ENCODE results near the gene UBE2F.

The UBE2F gene

GRCh38 chr2:238079874-238080327 lies 113.1 kb downstream of the UBE2F start:
- 75 to 100% methylated on average over 1 to 2 of the region's 2 CpGs for WGBS, 2 experiments (ENCODE audit: insufficient coverage in 2 of 2)
- H3K4me1 ChIP-seq (ENCODE audit: control insufficient read depth, insufficient read depth, low read length, poor library complexity, severe bottlenecking), result no peaks in the 10 kb centered on the region
- no peak overlapping the region for H3K27ac ChIP-seq (ENCODE audit: low read depth, low read length, severe bottlenecking)
- H3K4me3 ChIP-seq (ENCODE audit: extremely low read depth, insufficient read depth, low read length, poor library complexity, severe bottlenecking), result no peak overlapping the region
- peaks cover 60% of the 10 kb centered on the region for H3K36me3 ChIP-seq (ENCODE audit: control insufficient read depth, insufficient read depth, low read length)
- H3K9me3 ChIP-seq (ENCODE audit: control insufficient read depth, low read length), result no peaks in the 10 kb centered on the region

- H3K4me1 ChIP-seq (ENCODE audit: control insufficient read depth, insufficient read depth, low read length, poor library complexity, severe bottlenecking), result no peaks in the 10 kb centered on the region
- 92 to 97% methylated on average over 15 of the region's 15 CpGs for WGBS, 2 experiments (ENCODE audit: insufficient coverage in 2 of 2)
- H3K36me3 ChIP-seq (ENCODE audit: control insufficient read depth, insufficient read depth, low read length), result peaks cover 65% of the 10 kb centered on the region
- no peaks in the 10 kb centered on the region for H3K9me3 ChIP-seq (ENCODE audit: control insufficient read depth, low read length)
- H3K4me3 ChIP-seq (ENCODE audit: extremely low read depth, insufficient read depth, low read length, poor library complexity, severe bottlenecking), result no peak overlapping the region
- no peak overlapping the region for H3K27ac ChIP-seq (ENCODE audit: low read depth, low read length, severe bottlenecking)
Observed at GRCh38 chr2:238080518-238080917, 113.7 kb downstream of the UBE2F start.

- Histone ChIP-seq H3K9me3 (ENCODE audit: control insufficient read depth, low read length) (no peaks in the 10 kb centered on the region), H3K36me3 (ENCODE audit: control insufficient read depth, insufficient read depth, low read length) (peaks cover 63% of the 10 kb centered on the region), H3K4me3 (ENCODE audit: extremely low read depth, insufficient read depth, low read length, poor library complexity, severe bottlenecking) (no peak overlapping the region), H3K27ac (ENCODE audit: low read depth, low read length, severe bottlenecking) (no peak overlapping the region), H3K4me1 (ENCODE audit: control insufficient read depth, insufficient read depth, low read length, poor library complexity, severe bottlenecking) (no peaks in the 10 kb centered on the region)
- 87 to 98% methylated on average over 9 to 11 of the region's 13 CpGs for WGBS, 2 experiments (ENCODE audit: insufficient coverage in 2 of 2)
Observed at GRCh38 chr2:238081150-238081549, 114.3 kb downstream of the UBE2F start.

GRCh38 chr2:238081561-238081960 lies 114.7 kb downstream of the UBE2F start:
- Histone ChIP-seq H3K9me3 (ENCODE audit: control insufficient read depth, low read length) (no peaks in the 10 kb centered on the region), H3K36me3 (ENCODE audit: control insufficient read depth, insufficient read depth, low read length) (peaks cover 62% of the 10 kb centered on the region), H3K4me1 (ENCODE audit: control insufficient read depth, insufficient read depth, low read length, poor library complexity, severe bottlenecking) (no peaks in the 10 kb centered on the region), H3K27ac (ENCODE audit: low read depth, low read length, severe bottlenecking) (no peak overlapping the region), H3K4me3 (ENCODE audit: extremely low read depth, insufficient read depth, low read length, poor library complexity, severe bottlenecking) (no peak overlapping the region)
- 95 to 98% methylated on average over 15 of the region's 16 CpGs for WGBS, 2 experiments (ENCODE audit: insufficient coverage in 2 of 2)

- Histone ChIP-seq H3K36me3 (ENCODE audit: control insufficient read depth, insufficient read depth, low read length) (peaks cover 65% of the 10 kb centered on the region), H3K9me3 (ENCODE audit: control insufficient read depth, low read length) (no peaks in the 10 kb centered on the region), H3K4me1 (ENCODE audit: control insufficient read depth, insufficient read depth, low read length, poor library complexity, severe bottlenecking) (no peaks in the 10 kb centered on the region), H3K27ac (ENCODE audit: low read depth, low read length, severe bottlenecking) (no peak overlapping the region), H3K4me3 (ENCODE audit: extremely low read depth, insufficient read depth, low read length, poor library complexity, severe bottlenecking) (no peak overlapping the region)
- 91 to 100% methylated on average over 16 to 17 of the region's 17 CpGs for WGBS, 2 experiments (ENCODE audit: insufficient coverage in 2 of 2)
Observed at GRCh38 chr2:238082151-238082550, 115.3 kb downstream of the UBE2F start.

- peaks cover 60% of the 10 kb centered on the region for H3K36me3 ChIP-seq (ENCODE audit: control insufficient read depth, insufficient read depth, low read length)
- no peaks in the 10 kb centered on the region for H3K4me1 ChIP-seq (ENCODE audit: control insufficient read depth, insufficient read depth, low read length, poor library complexity, severe bottlenecking)
- 95 to 100% methylated on average over 4 to 5 of the region's 7 CpGs for WGBS, 2 experiments (ENCODE audit: insufficient coverage in 2 of 2)
- no peak overlapping the region for H3K27ac ChIP-seq (ENCODE audit: low read depth, low read length, severe bottlenecking)
- H3K9me3 ChIP-seq (ENCODE audit: control insufficient read depth, low read length), result no peaks in the 10 kb centered on the region
- H3K4me3 ChIP-seq (ENCODE audit: extremely low read depth, insufficient read depth, low read length, poor library complexity, severe bottlenecking), result no peak overlapping the region
Observed at GRCh38 chr2:238082827-238083226, 116.0 kb downstream of the UBE2F start.

- Histone ChIP-seq H3K36me3 (ENCODE audit: control insufficient read depth, insufficient read depth, low read length) (peaks cover 57% of the 10 kb centered on the region), H3K9me3 (ENCODE audit: control insufficient read depth, low read length) (no peaks in the 10 kb centered on the region), H3K4me1 (ENCODE audit: control insufficient read depth, insufficient read depth, low read length, poor library complexity, severe bottlenecking) (no peaks in the 10 kb centered on the region), H3K4me3 (ENCODE audit: extremely low read depth, insufficient read depth, low read length, poor library complexity, severe bottlenecking) (no peak overlapping the region), H3K27ac (ENCODE audit: low read depth, low read length, severe bottlenecking) (no peak overlapping the region)
- 73 to 75% methylated on average over 4 to 5 of the region's 5 CpGs for WGBS, 2 experiments (ENCODE audit: insufficient coverage in 2 of 2)
Observed at GRCh38 chr2:238083919-238084318, 117.1 kb downstream of the UBE2F start.

- Histone ChIP-seq H3K4me3 (ENCODE audit: extremely low read depth, insufficient read depth, low read length, poor library complexity, severe bottlenecking) (no peak overlapping the region), H3K36me3 (ENCODE audit: control insufficient read depth, insufficient read depth, low read length) (peaks cover 54% of the 10 kb centered on the region), H3K27ac (ENCODE audit: low read depth, low read length, severe bottlenecking) (no peak overlapping the region), H3K9me3 (ENCODE audit: control insufficient read depth, low read length) (no peaks in the 10 kb centered on the region), H3K4me1 (ENCODE audit: control insufficient read depth, insufficient read depth, low read length, poor library complexity, severe bottlenecking) (no peaks in the 10 kb centered on the region)
- 92% methylated on average over 4 of the region's 7 CpGs; no CpG with 5 or more reads in 1 of the 2 experiments for WGBS, 2 experiments (ENCODE audit: insufficient coverage in 2 of 2)
Observed at GRCh38 chr2:238084761-238085160, 117.9 kb downstream of the UBE2F start.

- WGBS, 2 experiments (ENCODE audit: insufficient coverage in 2 of 2), result 100% methylated on average over 1 of the region's 3 CpGs; no CpG with 5 or more reads in 1 of the 2 experiments
- Histone ChIP-seq H3K36me3 (ENCODE audit: control insufficient read depth, insufficient read depth, low read length) (peaks cover 45% of the 10 kb centered on the region), H3K27ac (ENCODE audit: low read depth, low read length, severe bottlenecking) (no peak overlapping the region), H3K9me3 (ENCODE audit: control insufficient read depth, low read length) (no peaks in the 10 kb centered on the region), H3K4me1 (ENCODE audit: control insufficient read depth, insufficient read depth, low read length, poor library complexity, severe bottlenecking) (no peaks in the 10 kb centered on the region), H3K4me3 (ENCODE audit: extremely low read depth, insufficient read depth, low read length, poor library complexity, severe bottlenecking) (no peak overlapping the region)
Observed at GRCh38 chr2:238085899-238086298, 119.1 kb downstream of the UBE2F start.

GRCh38 chr2:238087211-238087610 lies 120.4 kb downstream of the UBE2F start:
- no peak overlapping the region for H3K4me3 ChIP-seq (ENCODE audit: extremely low read depth, insufficient read depth, low read length, poor library complexity, severe bottlenecking)
- peaks cover 34% of the 10 kb centered on the region for H3K36me3 ChIP-seq (ENCODE audit: control insufficient read depth, insufficient read depth, low read length)
- H3K27ac ChIP-seq (ENCODE audit: low read depth, low read length, severe bottlenecking), result no peak overlapping the region
- H3K9me3 ChIP-seq (ENCODE audit: control insufficient read depth, low read length), result no peaks in the 10 kb centered on the region
- no CpG with 5 or more reads among the region's 2 CpGs for WGBS, 2 experiments (ENCODE audit: insufficient coverage in 2 of 2)
- H3K4me1 ChIP-seq (ENCODE audit: control insufficient read depth, insufficient read depth, low read length, poor library complexity, severe bottlenecking), result no peaks in the 10 kb centered on the region

- H3K36me3 ChIP-seq (ENCODE audit: control insufficient read depth, insufficient read depth, low read length), result peaks cover 9% of the 10 kb centered on the region
- H3K4me1 ChIP-seq (ENCODE audit: control insufficient read depth, insufficient read depth, low read length, poor library complexity, severe bottlenecking), result no peaks in the 10 kb centered on the region
- H3K9me3 ChIP-seq (ENCODE audit: control insufficient read depth, low read length), result no peaks in the 10 kb centered on the region
- H3K27ac ChIP-seq (ENCODE audit: low read depth, low read length, severe bottlenecking), result no peak overlapping the region
- 88 to 94% methylated on average over 3 to 4 of the region's 4 CpGs for WGBS, 2 experiments (ENCODE audit: insufficient coverage in 2 of 2)
- no peak overlapping the region for H3K4me3 ChIP-seq (ENCODE audit: extremely low read depth, insufficient read depth, low read length, poor library complexity, severe bottlenecking)
Observed at GRCh38 chr2:238090887-238091286, 124.1 kb downstream of the UBE2F start.
